ENCODE data around the gene IL1R2. TPM values are rescaled to one million over a fixed set of nuclear protein-coding genes. Genes with fewer than 3 reads are reported as not detected.

The IL1R2 gene
- total RNA-seq, 2 donors from 2014 or later: 18.3 to 47.7 TPM

GRCh38 chr2:102044967-102045489, 53.3 kb downstream of the IL1R2 start:
- no peak for TF ChIP-seq CTCF (IDR thresholded peaks at IDR 0.05)
- Histone ChIP-seq H3K27me3 (replicated peaks; ENCODE audit: insufficient read depth) (no peaks in the 10 kb centered on the region), H3K36me3 (no peaks in the 10 kb centered on the region), H3K4me3 (no peak overlapping the region), H3K27ac (no peak overlapping the region), H3K9me3 (no peaks in the 10 kb centered on the region), H3K4me1 (ENCODE audit: control insufficient read depth in 1 of 2, low read depth in 2 of 2) (peaks cover 15 to 34% of the 10 kb centered on the region in 2 donors)
- no peak for DNase-seq (ENCODE audit: low spot score)
- ATAC-seq (ENCODE audit: insufficient number of reproducible peaks, low FRiP score, low read depth): no peak

GRCh38 chr2:102045697-102046096, 53.9 kb downstream of the IL1R2 start:
- Histone ChIP-seq H3K4me3 (no peak overlapping the region), H3K27me3 (replicated peaks; ENCODE audit: insufficient read depth) (no peaks in the 10 kb centered on the region), H3K27ac (no peak overlapping the region), H3K4me1 (ENCODE audit: control insufficient read depth in 1 of 2, low read depth in 2 of 2) (peaks cover 15 to 39% of the 10 kb centered on the region in 2 donors), H3K9me3 (no peaks in the 10 kb centered on the region), H3K36me3 (no peaks in the 10 kb centered on the region)
- no peak for TF ChIP-seq CTCF (IDR thresholded peaks at IDR 0.05)
- ATAC-seq (ENCODE audit: insufficient number of reproducible peaks, low FRiP score, low read depth) (no peak), DNase-seq (ENCODE audit: low spot score) (no peak)

GRCh38 chr2:102046135-102046986, 54.6 kb downstream of the IL1R2 start:
- DNase-seq (ENCODE audit: low spot score) (no peak), ATAC-seq (ENCODE audit: insufficient number of reproducible peaks, low FRiP score, low read depth) (no peak)
- Histone ChIP-seq H3K4me3 (no peak overlapping the region), H3K27me3 (replicated peaks; ENCODE audit: insufficient read depth) (no peaks in the 10 kb centered on the region), H3K9me3 (no peaks in the 10 kb centered on the region), H3K4me1 (ENCODE audit: control insufficient read depth in 1 of 2, low read depth in 2 of 2) (peaks cover 18 to 45% of the 10 kb centered on the region in 2 donors), H3K27ac (peak overlapping the region in 1 of 2 donors; percentile 2), H3K36me3 (no peaks in the 10 kb centered on the region)
- TF ChIP-seq CTCF (IDR thresholded peaks at IDR 0.05): no peak

- DNase-seq (ENCODE audit: low spot score) (no peak), ATAC-seq (ENCODE audit: insufficient number of reproducible peaks, low FRiP score, low read depth) (peak; percentile 39)
- Histone ChIP-seq H3K27me3 (replicated peaks; ENCODE audit: insufficient read depth) (no peaks in the 10 kb centered on the region), H3K4me1 (ENCODE audit: control insufficient read depth in 1 of 2, low read depth in 2 of 2) (peaks cover 29 to 59% of the 10 kb centered on the region in 2 donors), H3K36me3 (no peaks in the 10 kb centered on the region), H3K27ac (peak overlapping the region; percentile 17 to 82), H3K9me3 (no peaks in the 10 kb centered on the region), H3K4me3 (no peak overlapping the region)
- TF ChIP-seq CTCF (IDR thresholded peaks at IDR 0.05): no peak
Measured at GRCh38 chr2:102048465-102048864, 56.7 kb downstream of the IL1R2 start.

- Histone ChIP-seq H3K27ac (peak overlapping the region; percentile 82 to 94), H3K9me3 (no peaks in the 10 kb centered on the region), H3K4me3 (no peak overlapping the region), H3K36me3 (no peaks in the 10 kb centered on the region), H3K4me1 (ENCODE audit: control insufficient read depth in 1 of 2, low read depth in 2 of 2) (peaks cover 24 to 52% of the 10 kb centered on the region in 2 donors), H3K27me3 (replicated peaks; ENCODE audit: insufficient read depth) (no peaks in the 10 kb centered on the region)
- ATAC-seq (ENCODE audit: insufficient number of reproducible peaks, low FRiP score, low read depth) (no peak), DNase-seq (ENCODE audit: low spot score) (peak; percentile 73)
- TF ChIP-seq CTCF (IDR thresholded peaks at IDR 0.05): no peak
Measured at GRCh38 chr2:102049756-102050443, 58.1 kb downstream of the IL1R2 start.
